IMR-90 (cell line): Measurements from ENCODE around the gene LIPH. TPM values are rescaled to one million over a fixed set of nuclear protein-coding genes. Genes with fewer than 3 reads are reported as not detected.

Source experiments
- ATAC-seq: fragments of 200-7000 bp; cut with Tn5 transposase; 2 replicates; pipeline ENCODE4 v1.9.1; 2020; ENCODE audit warnings: low read depth, mild to moderate bottlenecking, moderate library complexity
- BruUV-seq: library from RNA; stranded (reverse); fragments of 400-500 nt; replicated peaks from 2 replicates; lab custom pipeline; 2021; lab: Mats Ljungman, UMichigan
- CTCF ChIA-PET: fragments of 300-600 bp; formaldehyde crosslinking; extraction: SDS; loops from one replicate; lab custom pipeline; 2021; ENCODE audit warnings: antibody characterized with exemption; lab: Yijun Ruan, JAX
- POLR2A ChIA-PET: fragments of 300-600 bp; sonication (Branson Sonifier 250); formaldehyde crosslinking; loops from one replicate; lab custom pipeline; 2022; ENCODE audit warnings: antibody characterized with exemption; ENCODE audit not compliant: unreplicated experiment; lab: Charles Lee
- DNase-seq: peaks from one replicate; pipeline ENCODE4 v3.0.0; 2013
- H2AFZ ChIP-seq: replicated peaks from 2 replicates; pipeline ENCODE3; 2013; ENCODE audit warnings: low read length, mild to moderate bottlenecking; ENCODE audit not compliant: poor library complexity
- H2AK5ac ChIP-seq: 2 replicates; pipeline ENCODE4 v1.6.1; 2013; ENCODE audit warnings: low read depth, low read length, inconsistent platforms
- H2AK9ac ChIP-seq: replicated peaks from 2 replicates; pipeline ENCODE3; 2013; ENCODE audit warnings: mild to moderate bottlenecking, low read depth, low read length, moderate library complexity; ENCODE audit not compliant: poor library complexity
- H2BK120ac ChIP-seq: 2 replicates; pipeline ENCODE4 v1.6.1; 2013; ENCODE audit warnings: low read depth, low read length, inconsistent platforms
- H2BK15ac ChIP-seq: 3 replicates; pipeline ENCODE4 v1.6.1; 2013; ENCODE audit warnings: low read depth, low read length, inconsistent platforms
- H2BK20ac ChIP-seq: 2 replicates; pipeline ENCODE4 v1.6.1; 2013; ENCODE audit warnings: low read depth, mild to moderate bottlenecking, inconsistent platforms, low read length, moderate library complexity
- H2BK5ac ChIP-seq: 2 replicates; pipeline ENCODE4 v1.6.1; 2013; ENCODE audit warnings: mild to moderate bottlenecking, low read depth, low read length, inconsistent platforms; ENCODE audit not compliant: poor library complexity, severe bottlenecking
- H3K14ac ChIP-seq: replicated peaks from 2 replicates; pipeline ENCODE4 v1.6.1; 2013; ENCODE audit warnings: low read depth, low read length, inconsistent platforms
- H3K18ac ChIP-seq: 2 replicates; pipeline ENCODE4 v1.6.1; 2013; ENCODE audit warnings: low read depth, low read length, control low read depth
- H3K23ac ChIP-seq: 2 replicates; pipeline ENCODE4 v1.6.1; 2013; ENCODE audit warnings: low read depth, low read length, inconsistent platforms
- H3K27ac ChIP-seq: 2 replicates; pipeline ENCODE4 v1.5.1; 2013; ENCODE audit warnings: mild to moderate bottlenecking, control low read depth, low read length; ENCODE audit not compliant: insufficient read depth
- H3K27me3 ChIP-seq: 2 replicates; pipeline ENCODE4 v1.6.1; 2013; ENCODE audit warnings: low read length; ENCODE audit not compliant: control insufficient read depth, insufficient read depth
- H3K36me3 ChIP-seq: 2 replicates; pipeline ENCODE4 v1.6.1; 2013; ENCODE audit warnings: low read length, mixed read lengths; ENCODE audit not compliant: control insufficient read depth, insufficient read depth
- H3K4ac ChIP-seq: 2 replicates; pipeline ENCODE4 v1.6.1; 2013; ENCODE audit warnings: low read depth, low read length, inconsistent platforms
- H3K4me1 ChIP-seq: 2 replicates; pipeline ENCODE4 v1.6.1; 2013; ENCODE audit warnings: low read length, mixed read lengths; ENCODE audit not compliant: control insufficient read depth, insufficient read depth
- H3K4me2 ChIP-seq: 2 replicates; pipeline ENCODE4 v1.6.1; 2013; ENCODE audit warnings: low read depth, mild to moderate bottlenecking, control low read depth, low read length, moderate library complexity
- H3K4me3 ChIP-seq: 2 replicates; pipeline ENCODE4 v1.5.1; 2013; ENCODE audit warnings: low read depth, mild to moderate bottlenecking, control low read depth, low read length, moderate library complexity; ENCODE audit not compliant: insufficient read depth
- H3K56ac ChIP-seq: 2 replicates; pipeline ENCODE4 v1.6.1; 2013; ENCODE audit warnings: low read length, inconsistent platforms; ENCODE audit not compliant: insufficient read depth; ENCODE audit errors: extremely low read depth
- H3K79me1 ChIP-seq, 2 experiments: 2 replicates each; pipeline ENCODE4 v1.6.1; 2013; ENCODE audit warnings: low read length in 2 of 2, inconsistent platforms in 1 of 2, low read depth in 1 of 2
- H3K9ac ChIP-seq: 2 replicates; pipeline ENCODE4 v1.6.1; 2013; ENCODE audit warnings: low read depth, low read length, control low read depth
- H3K9me1 ChIP-seq: 2 replicates; pipeline ENCODE4 v1.6.1; 2013; ENCODE audit warnings: low read length, inconsistent platforms; ENCODE audit not compliant: insufficient read depth
- H3K9me3 ChIP-seq: 2 replicates; pipeline ENCODE4 v1.6.1; 2013; ENCODE audit warnings: low read length; ENCODE audit not compliant: control insufficient read depth, insufficient read depth
- H4K20me1 ChIP-seq: 2 replicates; pipeline ENCODE4 v1.6.1; 2013; ENCODE audit warnings: low read length, inconsistent platforms; ENCODE audit not compliant: insufficient read depth
- H4K5ac ChIP-seq: 2 replicates; pipeline ENCODE4 v1.6.1; 2013; ENCODE audit warnings: mild to moderate bottlenecking, low read depth, low read length, control low read depth
- H4K8ac ChIP-seq, 2 experiments: 2 replicates each; pipeline ENCODE4 v1.6.1; 2013; ENCODE audit warnings: low read depth in 2 of 2, low read length in 2 of 2, control low read depth in 1 of 2, inconsistent platforms in 1 of 2
- H4K91ac ChIP-seq: 2 replicates; pipeline ENCODE4 v1.6.1; 2013; ENCODE audit warnings: low read depth, low read length, inconsistent platforms; ENCODE audit not compliant: insufficient read depth
- BHLHE40 ChIP-seq: fragments of 150-350 bp; IDR thresholded peaks from 2 replicates; pipeline ENCODE4 v1.6.1; 2016; ENCODE audit warnings: mild to moderate bottlenecking, low read depth, low read length
- FOS ChIP-seq: fragments of 150-350 bp; IDR thresholded peaks from 2 replicates; pipeline ENCODE4 v1.6.1; 2016; ENCODE audit warnings: low read depth, low read length
- MAFK ChIP-seq: IDR thresholded peaks from 2 replicates; pipeline ENCODE4 v1.6.1; 2012; ENCODE audit warnings: low read depth, low read length, improper control_type of control experiment
- MAZ ChIP-seq: IDR thresholded peaks from 2 replicates; pipeline ENCODE4 v1.6.1; 2012; ENCODE audit warnings: low read depth, mild to moderate bottlenecking, low read length, improper control_type of control experiment, moderate library complexity, borderline replicate concordance
- NFE2L2 ChIP-seq: fragments of 150-350 bp; IDR thresholded peaks from 2 replicates; pipeline ENCODE4 v1.6.1; 2016; ENCODE audit warnings: low read depth, mild to moderate bottlenecking, low read length
- POLR2A ChIP-seq: IDR thresholded peaks from 2 replicates; pipeline ENCODE4 v1.6.1; 2012; ENCODE audit warnings: mild to moderate bottlenecking, low read depth, low read length
- RAD21 ChIP-seq: IDR thresholded peaks from 2 replicates; pipeline ENCODE4 v1.6.1; 2012; ENCODE audit warnings: low read length, improper control_type of control experiment
- SMC3 ChIP-seq: fragments of 150-350 bp; IDR thresholded peaks from 2 replicates; pipeline ENCODE4 v1.6.1; 2016; ENCODE audit warnings: low read depth, mild to moderate bottlenecking, antibody characterized with exemption, low read length, moderate library complexity
- WGBS, 2 experiments: methylation state at CpG; one replicate each; pipeline versions ENCODE4 v1.1.5 to v1.1.7; 2013; ENCODE audit warnings: missing lambda C conversion rate in 2 of 2; ENCODE audit not compliant: insufficient read length in 1 of 2; ENCODE audit errors: extremely low coverage in 2 of 2; 5-methylcytosine and 5-hydroxymethylcytosine counted together
- dilution Hi-C: fragments of 300-500 bp; cut with HindIII; formaldehyde crosslinking; loops from one replicate; pipeline ENCODE4 v1.14.3; 2018; ENCODE audit warnings: low sequenced_read_pairs; ENCODE audit not compliant: unreplicated experiment
- in situ Hi-C: fragments of 300-500 bp; cut with MboI; formaldehyde crosslinking; loops from 3 replicates; pipeline ENCODE4 v1.14.3; 2019; ENCODE audit warnings: low sequenced_read_pairs, inconsistent platforms, mixed read lengths
- intact Hi-C: fragments of 100-400 bp; cut with micrococcal nuclease; formaldehyde crosslinking; loops from 2 replicates; pipeline ENCODE4 v1.10.0; 2022
- polyA plus RNA-seq, 3 experiments: library from polyadenylated mRNA; depleted of rRNA; stranded (reverse); fragments of >200 nt; gene quantifications; 2 replicates each; pipeline ENCODE4 v1.2.3, GENCODE V29; 2012; ENCODE audit warnings: low replicate concordance in 1 of 3
- total RNA-seq: library from RNA; depleted of rRNA; stranded (reverse); fragments of >200 nt; gene quantifications from 2 replicates; pipeline ENCODE4 v1.2.3, GENCODE V29; 2012

Gene LIPH
- total and polyA plus RNA-seq, 2 of the 4 experiments (the other 2 are of a cell fraction): 0.27 to 0.36 TPM

GRCh38 chr3:185508335-185508991 is 43.9 kb downstream of the LIPH start:
- H3K4me3 ChIP-seq: no peak overlapping the region
- H3K4ac ChIP-seq: no peak overlapping the region
- TF ChIP-seq MAFK (no peak), SMC3 (no peak), POLR2A (no peak), RAD21 (no peak), BHLHE40 (no peak), MAZ (no peak), FOS (no peak), NFE2L2 (no peak)
- WGBS, 2 experiments: 61% methylated on average over 6 of the region's 19 CpGs; no CpG with 5 or more reads in 1 of the 2 experiments
- no peak overlapping the region for H3K18ac ChIP-seq
- no peaks in the 10 kb centered on the region for H3K79me1 ChIP-seq
- in situ Hi-C loops: no loop called here
- H3K9ac ChIP-seq: no peak overlapping the region
- DNase-seq (no peak), ATAC-seq (no peak)
- no peak overlapping the region for H4K8ac ChIP-seq
- no peaks in the 10 kb centered on the region for H3K4me1 ChIP-seq
- H2AK5ac ChIP-seq: no peak overlapping the region
- no peak overlapping the region for H3K4me2 ChIP-seq
- dilution Hi-C loops: no loop called here
- no peak overlapping the region for H2BK5ac ChIP-seq
- no peaks in the 10 kb centered on the region for H3K36me3 ChIP-seq
- intact Hi-C loops: no loop called here
- H2BK20ac ChIP-seq: no peak overlapping the region
- no peak overlapping the region for H4K5ac ChIP-seq
- no peak overlapping the region for H2AFZ ChIP-seq
- H3K9me1 ChIP-seq: no peaks in the 10 kb centered on the region
- H3K9me3 ChIP-seq: no peaks in the 10 kb centered on the region
- H4K20me1 ChIP-seq: no peaks in the 10 kb centered on the region
- no peak overlapping the region for H3K23ac ChIP-seq
- H3K27me3 ChIP-seq: peaks cover 10% of the 10 kb centered on the region
- ChIA-PET CTCF (no interaction called here), POLR2A (no interaction called here)
- no peak overlapping the region for H2BK15ac ChIP-seq
- no peak overlapping the region for H3K56ac ChIP-seq
- no peak overlapping the region for H3K27ac ChIP-seq
- H3K14ac ChIP-seq: no peak overlapping the region
- no peak overlapping the region for H2AK9ac ChIP-seq
- no TSS peak for BruUV-seq
- H4K91ac ChIP-seq: no peak overlapping the region
- H2BK120ac ChIP-seq: no peak overlapping the region
